HUES6 (cell line): ENCODE measurements around the gene NLRP6.
"Not testable (repeated sequence)": the region's sequence is repeated elsewhere in the genome, so short reads cannot be mapped to it uniquely, and the experiment has no call there.

Source experiments
- H3K27ac ChIP-seq: 2 replicates; pipeline ENCODE4 v1.7.0; 2013; ENCODE audit warnings: low read depth, mild to moderate bottlenecking, low read length, inconsistent platforms
- H3K27me3 ChIP-seq: 2 replicates; pipeline ENCODE4 v1.6.1; 2013; ENCODE audit warnings: low read length; ENCODE audit not compliant: control insufficient read depth, insufficient read depth
- H3K36me3 ChIP-seq: 2 replicates; pipeline ENCODE4 v1.6.1; 2013; ENCODE audit warnings: low read length; ENCODE audit not compliant: control insufficient read depth, insufficient read depth
- H3K4me1 ChIP-seq: 2 replicates; pipeline ENCODE4 v1.6.1; 2013; ENCODE audit warnings: low read length; ENCODE audit not compliant: control insufficient read depth, insufficient read depth
- H3K4me3 ChIP-seq: 2 replicates; pipeline ENCODE4 v1.5.1; 2013; ENCODE audit warnings: low read depth, low read length
- H3K9ac ChIP-seq: one replicate; pipeline ENCODE4 v1.6.1; 2013; ENCODE audit warnings: mild to moderate bottlenecking, low read length
- H3K9me3 ChIP-seq: 2 replicates; pipeline ENCODE4 v1.6.1; 2013; ENCODE audit warnings: low read depth, low read length; ENCODE audit not compliant: control insufficient read depth, insufficient read depth

NLRP6 gene

DNA sequence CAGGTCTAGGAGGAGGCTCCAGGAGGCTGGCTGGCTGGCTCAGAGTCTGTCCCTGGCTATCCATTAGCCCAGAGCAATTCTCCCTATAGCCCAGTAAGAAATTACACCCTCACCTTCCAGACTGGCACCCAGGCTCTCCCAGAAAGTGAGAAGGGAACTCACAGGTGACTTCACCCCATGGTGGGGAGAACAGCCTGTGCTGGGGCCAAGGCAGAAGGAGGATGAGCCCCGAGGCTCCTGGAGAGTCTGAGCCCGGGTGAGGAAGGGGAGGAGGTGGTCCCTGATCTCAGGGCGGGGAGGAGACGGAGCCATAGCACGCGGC, 36.3 kb downstream of the NLRP6 start:
- Histone ChIP-seq H3K4me3 (peak overlapping the region; percentile 87), H3K27ac (peak overlapping the region; percentile 44; the same call in 1 of the 2 replicates), H3K4me1 (peaks cover 41% of the 10 kb centered on the region), H3K27me3 (peaks cover 29% of the 10 kb centered on the region; the same call in 1 of the 2 replicates), H3K36me3 (peaks cover 12% of the 10 kb centered on the region), H3K9ac (peak overlapping the region; percentile 96)
- H3K9me3 ChIP-seq = not testable (repeated sequence)

DNA sequence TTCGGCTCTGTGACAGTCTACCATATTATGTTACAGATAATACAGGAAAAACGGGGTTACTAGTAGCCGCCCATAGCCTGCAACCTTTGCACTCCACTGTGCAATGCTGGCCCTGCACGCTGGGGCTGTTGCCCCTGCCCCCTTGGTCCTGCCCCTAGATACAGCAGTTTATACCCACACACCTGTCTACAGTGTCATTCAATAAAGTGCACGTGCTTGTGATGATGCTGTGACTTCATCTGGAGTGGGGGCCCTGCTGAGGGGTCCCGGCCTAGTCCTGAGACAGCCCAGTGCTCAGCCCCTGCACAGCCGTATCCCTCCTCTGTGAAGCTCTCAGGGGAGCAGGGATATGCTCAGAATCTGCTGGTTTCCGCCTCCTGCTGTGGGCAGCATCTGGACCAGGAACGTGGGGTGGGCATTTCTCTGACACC, 36.9 kb downstream of the NLRP6 start:
- Histone ChIP-seq H3K4me3 (peak overlapping the region; percentile 87), H3K4me1 (peaks cover 35% of the 10 kb centered on the region), H3K9me3 (no peaks in the 10 kb centered on the region), H3K9ac (peak overlapping the region; percentile 96), H3K27me3 (peaks cover 29% of the 10 kb centered on the region; the same call in 1 of the 2 replicates), H3K27ac (peak overlapping the region; percentile 75; the same call in 1 of the 2 replicates), H3K36me3 (peaks cover 12% of the 10 kb centered on the region)

GRCh38 chr11:315516-315994, 37.3 kb downstream of the NLRP6 start:
- Histone ChIP-seq H3K27ac (peak overlapping the region; percentile 75; the same call in 1 of the 2 replicates), H3K4me3 (peak overlapping the region; percentile 87), H3K4me1 (peaks cover 35% of the 10 kb centered on the region), H3K27me3 (peaks cover 29% of the 10 kb centered on the region; the same call in 1 of the 2 replicates), H3K36me3 (peaks cover 12% of the 10 kb centered on the region), H3K9ac (peak overlapping the region; percentile 96), H3K9me3 (no peaks in the 10 kb centered on the region)

- peak overlapping the region; percentile 75 for H3K27ac ChIP-seq
- H3K9me3 ChIP-seq = no peaks in the 10 kb centered on the region
- H3K9ac ChIP-seq = peak overlapping the region; percentile 96
- H3K4me3 ChIP-seq = peak overlapping the region; percentile 87
- H3K36me3 ChIP-seq = peaks cover 12% of the 10 kb centered on the region
- peaks cover 38% of the 10 kb centered on the region for H3K4me1 ChIP-seq
- H3K27me3 ChIP-seq = peaks cover 29% of the 10 kb centered on the region; the same call in 1 of the 2 replicates
Measured at GRCh38 chr11:316031-316701, 38.0 kb downstream of the NLRP6 start.

DNA sequence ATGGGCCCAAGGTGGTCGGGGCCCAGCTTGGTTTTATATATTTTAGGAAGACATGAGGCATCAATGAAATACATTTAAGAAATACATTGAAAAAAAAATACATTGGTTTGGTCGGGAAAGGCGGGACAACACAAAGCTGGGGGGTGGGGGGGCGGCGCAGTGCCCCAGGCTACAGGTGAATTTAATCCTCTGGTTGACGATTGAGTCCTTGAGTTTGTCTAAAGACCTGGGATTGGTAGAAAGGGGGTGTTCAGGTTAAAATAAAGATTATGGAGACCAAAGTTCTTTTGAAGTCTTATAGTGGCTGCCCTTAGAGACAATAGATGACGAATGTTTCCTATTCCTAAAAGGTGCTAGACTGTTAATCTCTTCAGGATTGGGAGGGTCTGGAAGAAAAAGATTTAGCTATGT, 38.7 kb downstream of the NLRP6 start:
- H3K27me3 ChIP-seq = peaks cover 29% of the 10 kb centered on the region; the same call in 1 of the 2 replicates
- no peaks in the 10 kb centered on the region for H3K9me3 ChIP-seq
- H3K36me3 ChIP-seq = peaks cover 12% of the 10 kb centered on the region
- peak overlapping the region; percentile 75 for H3K27ac ChIP-seq
- H3K9ac ChIP-seq = peak overlapping the region; percentile 96
- peak overlapping the region; percentile 87 for H3K4me3 ChIP-seq
- peaks cover 34% of the 10 kb centered on the region for H3K4me1 ChIP-seq

- not testable (repeated sequence) for H3K9me3 ChIP-seq
- H3K4me1 ChIP-seq = peaks cover 26% of the 10 kb centered on the region
- H3K27ac ChIP-seq = peak overlapping the region; percentile 75; the same call in 1 of the 2 replicates
- H3K27me3 ChIP-seq = peaks cover 29% of the 10 kb centered on the region; the same call in 1 of the 2 replicates
- H3K4me3 ChIP-seq = peak overlapping the region; percentile 87
- H3K36me3 ChIP-seq = peaks cover 12% of the 10 kb centered on the region
- peak overlapping the region; percentile 96 for H3K9ac ChIP-seq
Measured at GRCh38 chr11:317668-318404, 39.6 kb downstream of the NLRP6 start.

DNA sequence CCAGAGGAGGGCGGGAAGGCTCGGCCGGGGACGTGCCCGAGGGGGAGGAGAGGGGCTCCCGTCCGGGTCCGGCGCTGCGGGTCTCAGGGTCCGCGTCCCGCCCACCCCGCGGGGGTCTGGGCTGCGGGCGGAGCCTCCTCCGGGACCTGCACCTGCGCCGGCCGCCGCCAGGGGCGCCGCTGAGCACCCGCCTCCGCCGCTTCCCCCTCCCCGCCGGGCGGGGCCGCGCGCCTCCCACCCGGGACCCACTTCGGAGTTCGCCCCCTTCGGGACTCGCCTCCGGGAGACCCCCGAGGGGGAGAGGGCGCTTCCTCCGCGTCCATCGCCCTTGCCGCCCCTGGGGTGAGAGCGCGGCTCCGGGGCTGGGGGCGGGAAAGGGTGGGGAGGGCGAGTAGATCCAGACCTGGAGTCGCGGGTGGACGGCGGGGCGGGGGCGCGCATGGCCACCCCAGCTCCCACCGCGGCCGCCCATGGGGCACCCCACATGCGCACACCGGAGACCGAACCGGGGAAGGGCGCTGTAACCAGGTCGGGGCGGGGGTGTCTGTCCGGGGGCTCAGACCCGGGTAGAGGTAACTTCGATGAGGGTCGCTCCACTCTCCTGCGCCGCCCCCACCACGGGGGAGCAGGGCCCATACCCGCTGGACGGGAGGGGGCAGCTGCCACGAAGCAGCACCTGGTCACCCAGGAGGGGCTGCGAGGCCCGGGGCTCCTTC, 40.4 kb downstream of the NLRP6 start:
- H3K27ac ChIP-seq, H3K9me3 ChIP-seq: not testable (repeated sequence)
- Histone ChIP-seq H3K4me3 (peak overlapping the region; percentile 87), H3K36me3 (peaks cover 12% of the 10 kb centered on the region), H3K4me1 (peaks cover 18% of the 10 kb centered on the region), H3K9ac (peak overlapping the region; percentile 87), H3K27me3 (peaks cover 29% of the 10 kb centered on the region; the same call in 1 of the 2 replicates)

DNA sequence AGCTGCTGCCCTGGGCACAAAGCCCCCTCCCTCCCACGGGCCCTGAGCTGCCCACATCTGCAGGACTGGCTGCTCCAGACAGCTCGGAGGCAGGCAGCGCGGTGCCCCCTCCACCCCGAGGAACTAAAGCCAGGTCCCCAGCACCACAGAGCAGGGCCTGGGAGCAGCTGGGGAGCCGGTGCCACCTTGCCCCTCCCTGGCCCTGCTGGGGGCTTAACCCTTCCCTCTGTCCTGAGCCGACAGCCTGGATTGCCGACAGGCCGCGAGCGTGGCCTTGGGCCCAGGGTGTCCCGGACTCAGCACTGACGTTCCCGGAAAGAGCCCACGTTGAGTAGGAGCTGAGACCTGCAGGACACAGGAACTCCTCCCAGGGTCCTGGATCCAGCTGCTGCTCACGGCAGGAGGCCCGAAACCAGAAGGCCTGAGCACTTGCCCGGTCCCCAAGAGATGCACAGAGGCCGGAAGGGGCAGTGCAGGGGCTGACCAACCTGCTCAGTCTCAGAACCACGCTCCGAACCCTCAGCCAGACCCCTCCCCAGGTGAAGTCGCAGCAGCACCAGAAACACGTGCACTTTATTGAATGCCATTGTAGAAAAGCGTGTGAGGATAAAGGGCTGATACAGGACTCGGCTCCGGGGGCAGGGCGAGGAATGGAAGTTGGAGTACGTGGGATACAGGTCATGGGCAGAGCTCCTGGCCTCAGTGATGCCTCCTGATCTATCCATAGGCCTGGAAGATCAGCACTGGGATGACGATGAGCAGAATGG, 41.1 kb downstream of the NLRP6 start:
- H3K4me3 ChIP-seq = peak overlapping the region; percentile 83
- not testable (repeated sequence) for H3K9me3 ChIP-seq
- H3K27me3 ChIP-seq = peaks cover 29% of the 10 kb centered on the region; the same call in 1 of the 2 replicates
- peaks cover 20% of the 10 kb centered on the region for H3K4me1 ChIP-seq
- peak overlapping the region; percentile 35; the same call in 1 of the 2 replicates for H3K27ac ChIP-seq
- H3K36me3 ChIP-seq = peaks cover 12% of the 10 kb centered on the region
- peak overlapping the region; percentile 87 for H3K9ac ChIP-seq

- peaks cover 10% of the 10 kb centered on the region for H3K36me3 ChIP-seq
- peak overlapping the region; percentile 35; the same call in 1 of the 2 replicates for H3K27ac ChIP-seq
- H3K9ac ChIP-seq = peak overlapping the region; percentile 87
- peaks cover 28% of the 10 kb centered on the region; the same call in 1 of the 2 replicates for H3K27me3 ChIP-seq
- H3K4me1 ChIP-seq = peaks cover 26% of the 10 kb centered on the region
- peak overlapping the region; percentile 83 for H3K4me3 ChIP-seq
- H3K9me3 ChIP-seq = not testable (repeated sequence)
Measured at GRCh38 chr11:319888-320273, 41.7 kb downstream of the NLRP6 start.

- Histone ChIP-seq H3K4me1 (peaks cover 25% of the 10 kb centered on the region), H3K27ac (no peak overlapping the region), H3K36me3 (no peaks in the 10 kb centered on the region), H3K9ac (no peak overlapping the region), H3K4me3 (no peak overlapping the region), H3K27me3 (no peaks in the 10 kb centered on the region), H3K9me3 (no peaks in the 10 kb centered on the region)
Measured at GRCh38 chr11:324156-324555, 45.9 kb downstream of the NLRP6 start.
